Muscle layer of colon (tissue), 2 donors: ENCODE measurements around the gene IL20RA.
"Not testable (repeated sequence)": the region's sequence is repeated elsewhere in the genome, so short reads cannot be mapped to it uniquely, and the experiment has no call there.

Experiments
- H3K27ac ChIP-seq: one replicate; pipeline ENCODE4 v1.7.0; 2013; ENCODE audit warnings: low read depth, mild to moderate bottlenecking, low read length, moderate library complexity
- H3K27me3 ChIP-seq, 2 donors: one replicate each; pipeline ENCODE4 v1.7.0; 2013; ENCODE audit warnings: low read length in 2 of 2, mild to moderate bottlenecking in 2 of 2; ENCODE audit not compliant: insufficient read depth in 2 of 2, control insufficient read depth in 1 of 2
- H3K36me3 ChIP-seq: one replicate; pipeline ENCODE4 v1.7.0; 2013; ENCODE audit warnings: mild to moderate bottlenecking, low read length; ENCODE audit not compliant: insufficient read depth
- H3K4me1 ChIP-seq: one replicate; pipeline ENCODE4 v1.7.0; 2013; ENCODE audit warnings: mild to moderate bottlenecking, low read length; ENCODE audit not compliant: insufficient read depth
- H3K4me3 ChIP-seq, 2 donors: one replicate each; pipeline ENCODE4 v1.7.0; 2013; ENCODE audit warnings: low read length in 2 of 2, low read depth in 1 of 2, mild to moderate bottlenecking in 1 of 2, moderate library complexity in 1 of 2
- H3K9ac ChIP-seq: one replicate; pipeline ENCODE4 v1.7.0; 2013; ENCODE audit warnings: low read length
- H3K9me3 ChIP-seq: one replicate; pipeline ENCODE4 v1.7.0; 2013; ENCODE audit warnings: mild to moderate bottlenecking, low read length
- donor health status: abdominal sarcoma.
- donor health status: Adenocarcinoma of cecum.

Gene IL20RA

DNA sequence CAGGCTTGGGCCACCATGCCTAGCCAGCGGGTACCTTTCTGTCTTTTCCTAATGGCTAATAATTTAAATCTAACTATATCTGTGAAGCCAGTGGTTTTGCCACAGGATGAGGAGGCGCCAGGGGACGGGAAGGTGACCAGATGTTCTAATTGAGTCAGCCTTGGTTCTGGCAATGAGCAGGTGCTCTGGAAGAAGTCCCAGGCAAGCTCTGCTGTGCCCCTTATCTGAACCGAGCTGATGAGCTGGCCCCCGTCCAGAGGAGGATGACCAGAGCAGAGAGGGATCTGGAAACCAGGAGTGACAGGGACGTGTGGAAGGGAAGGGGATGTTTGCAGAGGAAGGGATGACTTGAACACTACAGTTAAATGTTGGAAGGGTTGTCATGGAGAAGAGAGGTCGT lies 75.9 kb downstream of the IL20RA start:
- no peaks in the 10 kb centered on the region for H3K4me1 ChIP-seq
- H3K4me3 ChIP-seq, result no peak overlapping the region
- H3K27ac ChIP-seq, result no peak overlapping the region
- no peaks in the 10 kb centered on the region for H3K9me3 ChIP-seq
- no peaks in the 10 kb centered on the region for H3K27me3 ChIP-seq
- no peak overlapping the region for H3K9ac ChIP-seq
- H3K36me3 ChIP-seq, result no peaks in the 10 kb centered on the region

DNA sequence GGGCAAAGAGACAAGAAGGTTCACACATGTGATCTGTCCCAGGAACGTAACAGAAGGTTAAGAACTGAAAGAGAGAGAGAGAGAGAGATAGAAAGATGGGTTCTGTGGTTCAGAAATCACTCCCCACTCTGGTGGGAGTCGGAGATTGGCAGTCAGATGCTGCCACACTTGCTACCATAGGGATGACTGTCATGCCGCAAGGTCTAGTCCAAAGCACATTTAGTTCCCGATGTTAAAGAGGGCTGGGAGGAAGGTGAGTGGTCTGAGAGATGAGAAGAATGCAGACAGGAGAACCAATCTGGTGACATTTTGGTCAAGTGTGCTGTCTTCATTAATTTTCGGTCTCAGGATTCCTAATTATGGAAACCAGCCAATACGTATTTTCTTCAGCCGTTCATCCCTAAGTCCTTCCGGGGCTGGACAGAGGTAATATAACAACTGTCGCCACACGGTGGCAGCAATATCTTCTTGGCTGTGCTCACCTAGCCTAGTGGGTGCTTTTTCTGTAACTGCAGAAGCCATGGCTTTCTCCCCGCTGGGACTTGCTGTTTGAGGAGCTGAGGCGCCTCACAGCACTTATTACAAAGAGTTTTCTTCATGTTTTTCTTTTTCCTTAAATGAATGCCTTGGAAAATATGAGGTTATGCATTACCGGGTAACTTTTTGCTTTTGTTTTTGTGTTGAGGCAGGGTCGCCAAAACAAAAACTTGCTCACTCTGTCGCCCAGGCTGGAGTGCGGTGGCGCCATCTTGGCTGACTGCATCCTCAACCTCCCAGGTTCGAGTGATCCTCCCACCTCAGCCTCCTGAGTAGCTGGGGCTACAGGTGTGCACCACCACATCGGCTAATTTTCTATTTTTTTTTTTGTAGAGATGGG lies 76.7 kb downstream of the IL20RA start:
- Histone ChIP-seq H3K4me1 (no peaks in the 10 kb centered on the region), H3K9ac (no peak overlapping the region), H3K27me3 (no peaks in the 10 kb centered on the region), H3K9me3 (no peaks in the 10 kb centered on the region), H3K36me3 (no peaks in the 10 kb centered on the region), H3K27ac (no peak overlapping the region), H3K4me3 (no peak overlapping the region)

GRCh38 chr6:136964398-136964797 lies 80.4 kb downstream of the IL20RA start:
- no peak overlapping the region for H3K27ac ChIP-seq

GRCh38 chr6:136963259-136963658 lies 81.5 kb downstream of the IL20RA start:
- H3K9me3 ChIP-seq, result no peaks in the 10 kb centered on the region
- no peaks in the 10 kb centered on the region for H3K36me3 ChIP-seq
- no peaks in the 10 kb centered on the region for H3K27me3 ChIP-seq
- H3K9ac ChIP-seq, result no peak overlapping the region
- H3K4me3 ChIP-seq, result no peak overlapping the region
- no peak overlapping the region for H3K27ac ChIP-seq
- no peaks in the 10 kb centered on the region for H3K4me1 ChIP-seq

More at GRCh38 chr6:136964398-136964797, 80.4 kb downstream of the IL20RA start:
- H3K27me3 ChIP-seq, result no peaks in the 10 kb centered on the region
- H3K36me3 ChIP-seq, result no peaks in the 10 kb centered on the region
- H3K4me3 ChIP-seq, result no peak overlapping the region
- H3K9ac ChIP-seq, result no peak overlapping the region
- H3K4me1 ChIP-seq, result no peaks in the 10 kb centered on the region
- H3K9me3 ChIP-seq, result no peaks in the 10 kb centered on the region

GRCh38 chr6:136962661-136963060 lies 82.1 kb downstream of the IL20RA start:
- H3K9ac ChIP-seq, result no peak overlapping the region
- H3K9me3 ChIP-seq, result no peaks in the 10 kb centered on the region
- no peak overlapping the region for H3K27ac ChIP-seq
- no peaks in the 10 kb centered on the region for H3K36me3 ChIP-seq
- H3K4me3 ChIP-seq, result no peak overlapping the region
- no peaks in the 10 kb centered on the region for H3K4me1 ChIP-seq
- H3K27me3 ChIP-seq, result no peaks in the 10 kb centered on the region

GRCh38 chr6:136961848-136962247 lies 82.9 kb downstream of the IL20RA start:
- no peaks in the 10 kb centered on the region for H3K36me3 ChIP-seq
- H3K9ac ChIP-seq, result no peak overlapping the region
- no peaks in the 10 kb centered on the region for H3K4me1 ChIP-seq
- H3K27ac ChIP-seq, result no peak overlapping the region
- H3K27me3 ChIP-seq, result no peaks in the 10 kb centered on the region
- no peak overlapping the region for H3K4me3 ChIP-seq
- no peaks in the 10 kb centered on the region for H3K9me3 ChIP-seq

DNA sequence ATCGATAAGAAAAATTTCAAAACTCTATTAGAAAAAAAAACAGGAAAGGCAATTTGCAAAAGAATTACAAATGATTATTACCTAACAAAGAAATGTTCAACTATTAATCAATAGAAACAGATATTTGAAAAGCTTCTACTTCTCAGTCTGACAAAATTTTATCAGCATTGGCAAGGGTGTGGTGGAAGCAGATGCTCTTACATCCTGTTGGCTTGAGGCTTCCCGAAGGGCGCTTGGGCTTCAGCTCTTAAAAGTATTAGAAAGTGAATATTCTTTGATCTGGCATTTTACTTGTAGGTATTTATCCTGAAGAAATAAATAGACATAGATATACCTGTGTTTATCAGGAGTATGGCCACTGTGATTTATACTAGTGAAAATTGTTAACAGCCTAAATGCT lies 84.0 kb downstream of the IL20RA start:
- Histone ChIP-seq H3K27ac (no peak overlapping the region), H3K36me3 (no peaks in the 10 kb centered on the region)

DNA sequence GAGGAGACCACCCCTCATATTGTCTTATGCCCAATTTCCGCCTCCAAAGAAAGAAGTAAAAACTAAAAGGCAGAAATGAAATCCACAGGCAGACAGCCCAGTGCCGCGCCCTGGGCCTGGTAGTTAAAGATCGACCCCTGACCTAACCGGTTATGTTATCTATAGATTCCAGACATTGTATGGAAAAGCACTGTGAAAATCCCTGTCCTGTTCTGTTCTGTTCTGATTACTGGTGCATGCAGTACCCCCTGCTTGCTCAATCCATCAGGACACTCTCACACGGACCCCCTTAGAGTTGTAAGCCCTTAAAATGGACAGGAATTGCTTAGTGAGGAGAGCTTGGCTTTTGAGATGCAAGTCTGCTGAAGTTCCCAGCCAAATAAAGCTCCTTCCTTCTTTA lies 84.8 kb downstream of the IL20RA start:
- not testable (repeated sequence) for H3K4me3 ChIP-seq, H3K9ac ChIP-seq, H3K9me3 ChIP-seq, H3K27me3 ChIP-seq, H3K4me1 ChIP-seq, H3K36me3 ChIP-seq, H3K27ac ChIP-seq

More for the DNA sequence above, 84.0 kb downstream of the IL20RA start:
- H3K9ac ChIP-seq, result no peak overlapping the region
- no peaks in the 10 kb centered on the region for H3K27me3 ChIP-seq
- H3K9me3 ChIP-seq, result no peaks in the 10 kb centered on the region
- no peak overlapping the region for H3K4me3 ChIP-seq
- H3K4me1 ChIP-seq, result no peaks in the 10 kb centered on the region

DNA sequence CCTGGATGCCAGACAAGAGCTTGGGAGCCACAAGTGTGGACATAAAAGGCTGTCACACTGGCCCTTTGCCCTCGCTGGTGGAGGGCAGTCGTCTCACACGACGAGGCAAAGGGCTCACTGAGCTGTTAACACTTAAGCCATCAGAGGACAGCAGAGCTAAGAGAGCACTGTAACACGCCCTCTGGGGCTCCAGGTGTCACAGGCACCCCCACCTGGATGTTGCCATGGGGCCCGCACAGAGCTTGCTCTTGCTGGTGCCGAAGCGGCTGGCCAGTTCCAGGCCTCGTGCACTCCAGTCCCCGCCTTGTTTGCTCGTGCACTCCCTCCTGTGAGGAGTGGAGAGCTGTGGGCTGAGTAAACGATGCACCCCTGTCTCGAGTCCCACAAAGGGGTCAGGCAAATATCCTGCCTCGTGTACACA lies 85.3 kb downstream of the IL20RA start:
- no peaks in the 10 kb centered on the region for H3K36me3 ChIP-seq
- H3K4me1 ChIP-seq, result no peaks in the 10 kb centered on the region
- no peak overlapping the region for H3K4me3 ChIP-seq
- H3K9ac ChIP-seq, result no peak overlapping the region
- H3K27me3 ChIP-seq, result no peaks in the 10 kb centered on the region
- H3K9me3 ChIP-seq, result no peaks in the 10 kb centered on the region
- no peak overlapping the region for H3K27ac ChIP-seq

- no peaks in the 10 kb centered on the region for H3K36me3 ChIP-seq
- no peak overlapping the region for H3K4me3 ChIP-seq
- no peaks in the 10 kb centered on the region for H3K27me3 ChIP-seq
- no peaks in the 10 kb centered on the region for H3K9me3 ChIP-seq
- no peaks in the 10 kb centered on the region for H3K4me1 ChIP-seq
- H3K9ac ChIP-seq, result no peak overlapping the region
- H3K27ac ChIP-seq, result no peak overlapping the region
Measured at GRCh38 chr6:136958168-136958567, 86.6 kb downstream of the IL20RA start.

GRCh38 chr6:136956590-136957544 lies 87.9 kb downstream of the IL20RA start:
- Histone ChIP-seq H3K27ac (no peak overlapping the region), H3K4me1 (no peaks in the 10 kb centered on the region), H3K36me3 (no peaks in the 10 kb centered on the region), H3K27me3 (no peaks in the 10 kb centered on the region), H3K4me3 (no peak overlapping the region), H3K9me3 (no peaks in the 10 kb centered on the region), H3K9ac (no peak overlapping the region)
